HepG2 (cell line): ENCODE measurements around the gene PPFIA2.

Source experiments
- CBFB ChIP-seq: sonication (generic); formaldehyde crosslinking; IDR thresholded peaks from 2 replicates; pipeline ENCODE4 v1.4.0; 2020; ENCODE audit warnings: missing genetic modification reagents
- CTCF ChIP-seq: sonication (generic); formaldehyde crosslinking; IDR thresholded peaks from 2 replicates; pipeline ENCODE4 v1.5.0; 2020; ENCODE audit warnings: mild to moderate bottlenecking, missing genetic modification reagents, moderate library complexity
- ZMYM3 ChIP-seq: sonication (generic); formaldehyde crosslinking; IDR thresholded peaks from 2 replicates; pipeline ENCODE4 v1.5.1; 2020; ENCODE audit warnings: mild to moderate bottlenecking, missing genetic modification reagents

GRCh38 chr12:81339071-81339470, 420.1 kb downstream of the PPFIA2 start:
- no peak for TF ChIP-seq CTCF (CRISPR knock-in tag)
- no peak for TF ChIP-seq ZMYM3 (CRISPR knock-in tag)
- no peak for TF ChIP-seq CBFB
